ENCODE measurements around the gene HIPK3.

Gene HIPK3

GRCh38 chr11:33257160-33257896 lies at the start of gene HIPK3:
Gene HIPK3, plus strand, starts transcription at chr11:33257381.
- peak; percentile 77 for ATAC-seq (ENCODE audit: insufficient read depth, low read depth)
- peak within 1 kb of the TSS; percentile 100 for H3K9ac ChIP-seq (ENCODE audit: low read depth, low read length)
- H3K9me3 ChIP-seq (ENCODE audit: insufficient read depth, low read length, severe bottlenecking) = no peaks in the 10 kb centered on the region
- H2AFZ ChIP-seq (ENCODE audit: low read depth, low read length) = peak within 1 kb of the TSS; percentile 95
- no peaks in the 10 kb centered on the region; the same call in 1 of the 2 replicates for H3K36me3 ChIP-seq (ENCODE audit: insufficient read depth, low read length)
- peaks cover 33% of the 10 kb centered on the region for H3K4me1 ChIP-seq (ENCODE audit: insufficient read depth, low read length)
- H4K20me1 ChIP-seq (ENCODE audit: insufficient read depth, low read length) = peaks cover 19% of the 10 kb centered on the region; the same call in 1 of the 2 replicates
- H3K4me3 ChIP-seq (ENCODE audit: low read depth in 1 of 2, low read length in 2 of 2) = peak within 1 kb of the TSS; percentile 86 to 88; a peak in 3 of 4 replicates
- peak; percentile 76 for DNase-seq
- H3K27me3 ChIP-seq (ENCODE audit: insufficient read depth, low read length, poor library complexity) = no peaks in the 10 kb centered on the region
- H3K79me2 ChIP-seq (ENCODE audit: insufficient read depth, low read length) = peaks cover 58% of the 10 kb centered on the region
- no peak for TF ChIP-seq EZH2 (IDR thresholded peaks at IDR 0.05; ENCODE audit: borderline replicate concordance, low read depth, low read length, severe bottlenecking)
- TF ChIP-seq CTCF (IDR thresholded peaks at IDR 0.05; ENCODE audit: borderline replicate concordance, extremely low read depth, low read length, poor library complexity, severe bottlenecking) = peak; percentile 63
- H3K4me2 ChIP-seq (ENCODE audit: insufficient read depth, low read length) = peak within 1 kb of the TSS; percentile 66
- H3K27ac ChIP-seq (ENCODE audit: low read length) = peak within 1 kb of the TSS; percentile 92

- no peaks in the 10 kb centered on the region for H3K36me3 ChIP-seq (ENCODE audit: insufficient read depth, low read length)
- ATAC-seq (ENCODE audit: insufficient read depth, low read depth) = peak; percentile 19; the same call in 1 of the 3 replicates
- no peaks in the 10 kb centered on the region for H3K27me3 ChIP-seq (ENCODE audit: insufficient read depth, low read length, poor library complexity)
- no peak for TF ChIP-seq CTCF (IDR thresholded peaks at IDR 0.05; ENCODE audit: borderline replicate concordance, extremely low read depth, low read length, poor library complexity, severe bottlenecking)
- TF ChIP-seq EZH2 (IDR thresholded peaks at IDR 0.05; ENCODE audit: borderline replicate concordance, low read depth, low read length, severe bottlenecking) = no peak
- no peak for DNase-seq
- H3K4me3 ChIP-seq (ENCODE audit: low read depth in 1 of 2, low read length in 2 of 2) = no peak overlapping the region
- no peak overlapping the region for H3K4me2 ChIP-seq (ENCODE audit: insufficient read depth, low read length)
- no peaks in the 10 kb centered on the region for H4K20me1 ChIP-seq (ENCODE audit: insufficient read depth, low read length)
- H3K9ac ChIP-seq (ENCODE audit: low read depth, low read length) = no peak overlapping the region
- no peaks in the 10 kb centered on the region for H3K79me2 ChIP-seq (ENCODE audit: insufficient read depth, low read length)
- H3K27ac ChIP-seq (ENCODE audit: low read length) = no peak overlapping the region
- H3K9me3 ChIP-seq (ENCODE audit: insufficient read depth, low read length, severe bottlenecking) = no peaks in the 10 kb centered on the region
- H3K4me1 ChIP-seq (ENCODE audit: insufficient read depth, low read length) = no peaks in the 10 kb centered on the region
- H2AFZ ChIP-seq (ENCODE audit: low read depth, low read length) = no peak overlapping the region
These were observed 49.7 kb upstream of the HIPK3 start for GRCh38 chr11:33207408-33207985.

- H3K4me1 ChIP-seq (ENCODE audit: insufficient read depth, low read length) = no peaks in the 10 kb centered on the region
- DNase-seq (no peak), ATAC-seq (ENCODE audit: insufficient read depth, low read depth) (peak; percentile 27; the same call in 1 of the 3 replicates)
- H3K4me3 ChIP-seq (ENCODE audit: low read depth in 1 of 2, low read length in 2 of 2) = no peak overlapping the region
- H4K20me1 ChIP-seq (ENCODE audit: insufficient read depth, low read length) = no peaks in the 10 kb centered on the region
- no peak overlapping the region for H3K27ac ChIP-seq (ENCODE audit: low read length)
- TF ChIP-seq EZH2 (IDR thresholded peaks at IDR 0.05; ENCODE audit: borderline replicate concordance, low read depth, low read length, severe bottlenecking) = no peak
- no peak for TF ChIP-seq CTCF (IDR thresholded peaks at IDR 0.05; ENCODE audit: borderline replicate concordance, extremely low read depth, low read length, poor library complexity, severe bottlenecking)
- H3K9ac ChIP-seq (ENCODE audit: low read depth, low read length) = no peak overlapping the region
- H3K9me3 ChIP-seq (ENCODE audit: insufficient read depth, low read length, severe bottlenecking) = no peaks in the 10 kb centered on the region
- H3K79me2 ChIP-seq (ENCODE audit: insufficient read depth, low read length) = no peaks in the 10 kb centered on the region
- no peak overlapping the region for H2AFZ ChIP-seq (ENCODE audit: low read depth, low read length)
- no peaks in the 10 kb centered on the region for H3K36me3 ChIP-seq (ENCODE audit: insufficient read depth, low read length)
- H3K4me2 ChIP-seq (ENCODE audit: insufficient read depth, low read length) = no peak overlapping the region
- no peaks in the 10 kb centered on the region for H3K27me3 ChIP-seq (ENCODE audit: insufficient read depth, low read length, poor library complexity)
These were observed 49.0 kb upstream of the HIPK3 start for GRCh38 chr11:33208150-33208549.
